Stomach (tissue), 9 donors: ENCODE results near the gene POLR2F. TPM values are rescaled to one million over a fixed set of nuclear protein-coding genes. Genes with fewer than 3 reads are reported as not detected.
"Not testable (repeated sequence)": the region's sequence is repeated elsewhere in the genome, so short reads cannot be mapped to it uniquely, and the experiment has no call there.

ENCODE experiments used
- DNase-seq, 2 donors: peaks; one replicate each; pipeline versions ENCODE4 v3.0.0 to v3.0.0-alpha.2; 2013 to 2019
- H3K27ac ChIP-seq, 5 donors: fragments of 200-600 bp in 4 of 5; sonication (generic) in 4 of 5; one replicate each; pipeline ENCODE4 v1.5.1; 2013 to 2019; ENCODE audit warnings: mild to moderate bottlenecking in 1 of 5, moderate library complexity in 1 of 5
- H3K27me3 ChIP-seq, 3 donors: fragments of 200-600 bp; sonication (generic); one replicate each; pipeline ENCODE4 v1.5.1; 2017 to 2019; ENCODE audit warnings: mixed run types in 1 of 3
- H3K36me3 ChIP-seq, 4 donors: fragments of 200-600 bp; sonication (generic); 1 replicate in 3 of 4; 2 replicates in 1 of 4; pipeline ENCODE4 v1.5.1; 2016 to 2019
- H3K4me1 ChIP-seq, 4 donors: fragments of 200-600 bp; sonication (generic); one replicate each; pipeline ENCODE4 v1.5.1; 2016 to 2019
- H3K4me3 ChIP-seq, 4 donors: fragments of 200-600 bp; sonication (generic) in 3 of 4; one replicate each; pipeline ENCODE4 v1.5.1; 2016 to 2019; ENCODE audit warnings: mild to moderate bottlenecking in 1 of 4
- H3K9me3 ChIP-seq, 4 donors: fragments of 200-600 bp; sonication (generic); one replicate each; pipeline ENCODE4 v1.5.1; 2016 to 2019
- CTCF ChIP-seq, 7 experiments: fragments of 450-650 bp in 4 of 7; fragments of 200-600 bp in 3 of 7; sonication (generic) in 3 of 7; IDR thresholded peaks; one replicate each; pipeline ENCODE4 v1.5.1; 2016 to 2019; ENCODE audit warnings: antibody characterized with exemption in 7 of 7, control low read depth in 2 of 7, mild to moderate bottlenecking in 1 of 7
- EP300 ChIP-seq: sonication (generic); formaldehyde crosslinking; IDR thresholded peaks from one replicate; pipeline ENCODE4 v1.6.1; 2017; ENCODE audit warnings: antibody characterized with exemption
- POLR2A ChIP-seq, 4 donors: fragments of 450-650 bp; IDR thresholded peaks; one replicate each; pipeline ENCODE4 v1.6.1; 2016; ENCODE audit warnings: antibody characterized with exemption in 4 of 4, control low read depth in 2 of 4, mild to moderate bottlenecking in 1 of 4, moderate library complexity in 1 of 4
- POLR2AphosphoS5 ChIP-seq, 3 donors: sonication (generic); formaldehyde crosslinking; IDR thresholded peaks; one replicate each; pipeline ENCODE4 v1.6.1; 2016; ENCODE audit warnings: antibody characterized with exemption in 3 of 3
- WGBS, 5 donors: extraction: QIAGEN DNeasy Blood & Tissue Kit in 3 of 5; methylation state at CpG; one replicate each; pipeline versions ENCODE4 v1.1.5 to v1.1.7; 2013 to 2018; 5-methylcytosine and 5-hydroxymethylcytosine counted together
- intact Hi-C: fragments of 100-400 bp; cut with DNase I; formaldehyde crosslinking; loops from one replicate; pipeline ENCODE4 v1.15.1; 2023; ENCODE audit warnings: low total_unique reads
- polyA plus RNA-seq, 3 donors: library from polyadenylated mRNA; stranded (reverse); fragments of 200-250 nt; gene quantifications; one replicate each; pipeline ENCODE4 v1.2.3, GENCODE V29; 2013
- total RNA-seq, 5 donors: library from RNA; depleted of rRNA; stranded (reverse); fragments of >200 nt; gene quantifications; one replicate each; pipeline versions ENCODE4 v1.1.0 to v1.2.3, GENCODE V29; 2014 to 2016
- donor health status: healthy with polysubstance abuse.
- donor health status: Bipolar disorder and iron deficiency.
- donor health status: healthy.

The POLR2F gene
- total and polyA plus RNA-seq, 8 donors = 41.5 to 149 (median 120) TPM

- H3K36me3 ChIP-seq = peaks cover 3 to 69% (median 28%) of the 10 kb centered on the region in 4 donors
- no peak for TF ChIP-seq POLR2A (IDR thresholded peaks at IDR 0.05)
- no peak for TF ChIP-seq CTCF (IDR thresholded peaks at IDR 0.05)
- TF ChIP-seq POLR2AphosphoS5 (IDR thresholded peaks at IDR 0.05) = no peak
- no peak for TF ChIP-seq EP300
- H3K27ac ChIP-seq = no peak overlapping the region
- H3K27me3 ChIP-seq = no peaks in the 10 kb centered on the region
- no peaks in the 10 kb centered on the region for H3K9me3 ChIP-seq
- no peaks in the 10 kb centered on the region for H3K4me1 ChIP-seq
- WGBS, 5 donors = 93 to 97% (median 95%) methylated on average over 30 to 33 of the region's 33 CpGs
- intact Hi-C loops = no loop called here
- no peak overlapping the region for H3K4me3 ChIP-seq
- no peak for DNase-seq
Measured at GRCh38 chr22:37973271-37974170, 20.0 kb downstream of the POLR2F start.

- no peaks in the 10 kb centered on the region for H3K9me3 ChIP-seq
- peaks cover 0 to 69% (median 18%) of the 10 kb centered on the region in 4 donors for H3K36me3 ChIP-seq
- 91 to 94% (median 92%) methylated on average over 2 of the region's 2 CpGs for WGBS, 5 donors
- no peaks in the 10 kb centered on the region for H3K4me1 ChIP-seq
- H3K4me3 ChIP-seq = no peak overlapping the region
- DNase-seq = no peak
- intact Hi-C loops = no loop called here
- no peaks in the 10 kb centered on the region for H3K27me3 ChIP-seq
- no peak overlapping the region for H3K27ac ChIP-seq
- no peak for TF ChIP-seq POLR2A (IDR thresholded peaks at IDR 0.05)
- TF ChIP-seq CTCF (IDR thresholded peaks at IDR 0.05) = no peak
- no peak for TF ChIP-seq EP300
- TF ChIP-seq POLR2AphosphoS5 (IDR thresholded peaks at IDR 0.05) = no peak
Measured at GRCh38 chr22:37975153-37975552, 21.7 kb downstream of the POLR2F start.

- H3K27ac ChIP-seq, DNase-seq, H3K4me3 ChIP-seq, intact Hi-C loops, H3K9me3 ChIP-seq, H3K27me3 ChIP-seq, H3K4me1 ChIP-seq: not testable (repeated sequence)
- H3K36me3 ChIP-seq = peaks cover 0 to 74% (median 18%) of the 10 kb centered on the region in 4 donors
- WGBS, 5 donors = 83 to 96% (median 94%) methylated on average over 8 of the region's 8 CpGs
Measured at GRCh38 chr22:37976022-37976421, 22.5 kb downstream of the POLR2F start.

- peaks cover 0 to 71% (median 18%) of the 10 kb centered on the region in 4 donors for H3K36me3 ChIP-seq
- H3K9me3 ChIP-seq = no peaks in the 10 kb centered on the region
- TF ChIP-seq POLR2AphosphoS5 (IDR thresholded peaks at IDR 0.05) = no peak
- H3K27me3 ChIP-seq = no peaks in the 10 kb centered on the region
- H3K4me1 ChIP-seq = no peaks in the 10 kb centered on the region
- no peak overlapping the region for H3K27ac ChIP-seq
- 82 to 93% (median 90%) methylated on average over 4 of the region's 4 CpGs for WGBS, 5 donors
- no peak overlapping the region for H3K4me3 ChIP-seq
- intact Hi-C loops = no loop called here
- DNase-seq = no peak
Measured at GRCh38 chr22:37976547-37976946, 23.0 kb downstream of the POLR2F start.

GRCh38 chr22:37979782-37980181 is 26.3 kb downstream of the POLR2F start:
- Histone ChIP-seq H3K27ac (no peak overlapping the region), H3K4me1 (no peaks in the 10 kb centered on the region), H3K36me3 (peaks cover 0 to 46% (median 5%) of the 10 kb centered on the region in 4 donors), H3K27me3 (no peaks in the 10 kb centered on the region), H3K9me3 (no peaks in the 10 kb centered on the region), H3K4me3 (no peak overlapping the region)
- WGBS, 5 donors = 70 to 82% (median 78%) methylated on average over 7 to 8 of the region's 8 CpGs
- intact Hi-C loops = no loop called here
- no peak for TF ChIP-seq EP300
- TF ChIP-seq CTCF (IDR thresholded peaks at IDR 0.05) = no peak
- no peak for TF ChIP-seq POLR2A (IDR thresholded peaks at IDR 0.05)
- TF ChIP-seq POLR2AphosphoS5 (IDR thresholded peaks at IDR 0.05) = no peak
- DNase-seq = no peak
